ENCODE results near the gene ATAD3A. TPM values are rescaled to one million over a fixed set of nuclear protein-coding genes. Genes with fewer than 3 reads are reported as not detected.

Gene ATAD3A
- total RNA-seq: 23.4 and 27.7 TPM in 2 replicates

GRCh38 chr1:1511533-1512285 lies at the start of gene ATAD3A:
TSS of gene ATAD3A (plus strand) at chr1:1512162. CDS start at chr1:1512269, 107 bp downstream.

DNA sequence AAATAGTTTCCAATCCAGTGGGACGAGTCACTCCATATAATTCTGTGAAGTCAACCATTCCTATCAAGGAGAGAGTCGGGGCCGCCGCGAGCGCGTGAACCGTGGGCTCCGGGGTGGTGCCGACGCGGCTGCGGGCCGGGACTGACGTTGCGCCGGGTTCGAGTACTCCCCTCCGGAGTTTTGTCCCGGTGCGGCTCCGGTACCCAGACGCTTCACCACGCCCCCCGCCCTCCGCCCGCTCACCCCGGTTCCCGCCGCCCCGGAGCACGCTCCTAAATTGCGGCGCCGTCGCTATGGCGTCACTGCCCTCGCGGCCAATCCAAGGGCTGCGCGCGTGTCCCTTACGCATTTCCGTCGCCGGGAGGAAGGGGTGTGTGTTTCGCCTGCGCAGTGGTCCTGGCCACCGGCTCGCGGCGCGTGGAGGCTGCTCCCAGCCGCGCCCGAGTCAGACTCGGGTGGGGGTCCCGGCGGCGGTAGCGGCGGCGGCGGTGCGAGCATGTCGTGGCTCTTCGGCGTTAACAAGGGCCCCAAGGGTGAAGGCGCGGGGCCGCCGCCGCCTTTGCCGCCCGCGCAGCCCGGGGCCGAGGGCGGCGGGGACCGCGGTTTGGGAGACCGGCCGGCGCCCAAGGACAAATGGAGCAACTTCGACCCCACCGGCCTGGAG lies 40.4 kb upstream of the ATAD3A start, which contains the start of gene ATAD3B:
Gene ATAD3B, plus strand, starts transcription at position 377 of the 664 bp plus-strand sequence. Its CDS starts 120 bp downstream, at position 497.

GRCh38 chr1:1540090-1540817 lies 28.3 kb downstream of the ATAD3A start, which contains the start of gene TMEM240:
TSS of gene TMEM240 (minus strand) at chr1:1540624. CDS start at chr1:1540346, 278 bp downstream.

DNA sequence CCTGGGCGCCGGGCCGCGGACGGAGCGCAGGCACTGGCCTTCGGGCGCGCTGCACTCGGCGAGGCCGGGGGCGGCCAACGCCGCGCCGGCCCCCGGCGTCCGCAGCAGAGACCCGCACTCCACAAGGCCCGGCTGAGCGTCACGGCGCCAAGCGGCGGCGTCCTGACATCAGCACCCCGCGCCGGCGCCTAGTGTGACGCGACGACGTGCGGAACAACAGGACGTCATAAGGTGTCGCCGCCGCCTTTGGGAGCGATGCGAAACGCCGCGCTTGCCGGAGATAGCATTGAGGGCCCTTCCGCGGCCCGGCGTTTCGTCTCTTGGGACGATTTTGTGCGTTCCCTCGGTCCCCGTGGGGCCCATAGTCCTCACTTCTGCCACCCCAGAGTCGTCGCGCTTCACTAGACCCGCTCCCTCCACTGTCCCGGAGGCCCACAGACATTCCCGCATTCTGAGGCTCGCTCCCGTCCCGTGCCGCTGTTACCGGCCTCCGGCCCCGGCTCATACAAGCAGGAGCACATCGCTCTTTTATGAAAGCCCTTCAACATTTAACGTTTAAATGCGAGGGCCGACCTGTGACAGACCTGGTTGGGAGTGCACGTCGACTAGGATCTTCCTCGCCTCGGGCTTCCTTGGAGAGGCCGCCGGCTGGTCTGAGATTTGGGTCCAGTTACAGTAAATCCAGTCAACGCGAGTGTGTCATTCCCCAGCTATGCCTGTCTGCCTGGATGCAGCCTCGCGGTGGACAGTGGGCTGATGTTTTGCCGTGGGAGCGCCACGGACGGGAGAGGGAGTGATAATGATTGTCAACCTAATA lies 63.0 kb downstream of the ATAD3A start, which contains the start of gene SSU72:
Gene SSU72, minus strand, starts transcription at position 143 of the 817 bp plus-strand sequence. CDS start 306 bp downstream, outside the sequence.

Other genes starting within 250 kb of the ATAD3A start
- 25.6 and 36.6 TPM in 2 replicates for gene UBE2J2, start 238.3 kb upstream of the ATAD3A start, total RNA-seq
- 0.82 and 5.0 TPM in 2 replicates for gene SCNN1D, start 231.7 kb upstream of the ATAD3A start, total RNA-seq
- 28.4 and 41.5 TPM in 2 replicates for gene ACAP3, start 204.2 kb upstream of the ATAD3A start, total RNA-seq
- gene PUSL1, start 203.6 kb upstream of the ATAD3A start, total RNA-seq: 36.8 and 39.9 TPM in 2 replicates
- 66.6 and 67.9 TPM in 2 replicates for gene INTS11, start 187.5 kb upstream of the ATAD3A start, total RNA-seq
- gene CPTP, start 187.4 kb upstream of the ATAD3A start, total RNA-seq: 28.4 and 40.4 TPM in 2 replicates
- 0.35 TPM in 1 of 2 replicates, not detected in the other for gene TAS1R3, start 180.9 kb upstream of the ATAD3A start, total RNA-seq
- gene DVL1, start 162.7 kb upstream of the ATAD3A start, total RNA-seq: 48.9 and 51.7 TPM in 2 replicates
- 368 and 672 TPM in 2 replicates for gene MXRA8, start 153.6 kb upstream of the ATAD3A start, total RNA-seq
- 101 and 136 TPM in 2 replicates for gene AURKAIP1, start 137.0 kb upstream of the ATAD3A start, total RNA-seq
- gene CCNL2, start 112.8 kb upstream of the ATAD3A start, total RNA-seq: 92.3 and 98.2 TPM in 2 replicates
- 102 and 107 TPM in 2 replicates for gene MRPL20, start 104.9 kb upstream of the ATAD3A start, total RNA-seq
- gene ANKRD65, start 90.9 kb upstream of the ATAD3A start, total RNA-seq: 0.35 and 2.9 TPM in 2 replicates
- gene VWA1, start 76.5 kb upstream of the ATAD3A start, total RNA-seq: 12.3 and 18.0 TPM in 2 replicates
- under 0.01 TPM in 1 of 2 replicates, not detected in the other for gene ATAD3C, start 62.5 kb upstream of the ATAD3A start, total RNA-seq
- gene ATAD3B, start 40.4 kb upstream of the ATAD3A start, total RNA-seq: 8.0 and 27.4 TPM in 2 replicates
- gene TMEM240, start 28.5 kb downstream of the ATAD3A start, total RNA-seq: 4.1 and 6.1 TPM in 2 replicates
- gene SSU72, start 62.7 kb downstream of the ATAD3A start, total RNA-seq: 134 and 149 TPM in 2 replicates
- gene FNDC10, start 88.0 kb downstream of the ATAD3A start, total RNA-seq: 22.8 and 23.8 TPM in 2 replicates
- gene MIB2, start 103.3 kb downstream of the ATAD3A start, total RNA-seq: 57.9 and 64.6 TPM in 2 replicates
- gene MMP23B, start 120.0 kb downstream of the ATAD3A start, total RNA-seq: 117 and 174 TPM in 2 replicates
- gene CDK11B, start 146.8 kb downstream of the ATAD3A start, total RNA-seq: 7.5 and 11.3 TPM in 2 replicates
- 20.1 and 42.9 TPM in 2 replicates for gene SLC35E2B, start 180.6 kb downstream of the ATAD3A start, total RNA-seq
- 7.3 and 14.6 TPM in 2 replicates for gene CDK11A, start 212.2 kb downstream of the ATAD3A start, total RNA-seq